Effector CD4-positive, alpha-beta T cell (primary cell): ENCODE measurements around the gene TIMM22.
"Not testable (repeated sequence)": the region's sequence is repeated elsewhere in the genome, so short reads cannot be mapped to it uniquely, and the experiment has no call there.

Experiments used
- DNase-seq: peaks from one replicate; pipeline ENCODE4 v3.0.0-alpha.2; 2020
- total RNA-seq: gene quantifications from one replicate; lab custom pipeline; 2026; lab: John Stamatoyannopoulos, UW

Gene TIMM22
- total RNA-seq = 18.8 reads per million, percentile 45 among the genes with 10 or more reads in this experiment

GRCh38 chr17:996554-997344 lies at the start of gene TIMM22:
Gene TIMM22 (plus strand): TSS chr17:997129. CDS start chr17:997143, 14 bp downstream.
- peak; percentile 90 for DNase-seq

- no peak for DNase-seq
These were observed 48.6 kb upstream of the TIMM22 start for GRCh38 chr17:948284-948852.

- no peak for DNase-seq
These were observed 47.2 kb upstream of the TIMM22 start for GRCh38 chr17:949623-950303.

GRCh38 chr17:951325-952132 lies 45.4 kb upstream of the TIMM22 start:
- no peak for DNase-seq

GRCh38 chr17:952592-952991 lies 44.3 kb upstream of the TIMM22 start:
- not testable (repeated sequence) for DNase-seq

GRCh38 chr17:953767-954166 lies 43.2 kb upstream of the TIMM22 start:
- DNase-seq = no peak

- no peak for DNase-seq
These were observed 42.3 kb upstream of the TIMM22 start for GRCh38 chr17:954431-955164.

GRCh38 chr17:956905-957304 lies 40.0 kb upstream of the TIMM22 start:
- no peak for DNase-seq

- no peak for DNase-seq
These were observed 39.0 kb upstream of the TIMM22 start for GRCh38 chr17:957856-958421.

- no peak for DNase-seq
These were observed 38.0 kb upstream of the TIMM22 start for GRCh38 chr17:958712-959451.

GRCh38 chr17:962166-962565 lies 34.8 kb upstream of the TIMM22 start:
- DNase-seq = no peak

GRCh38 chr17:962670-963069 lies 34.3 kb upstream of the TIMM22 start:
- no peak for DNase-seq

GRCh38 chr17:964876-965275 lies 32.1 kb upstream of the TIMM22 start:
- no peak for DNase-seq

GRCh38 chr17:965311-965989 lies 31.5 kb upstream of the TIMM22 start:
- no peak for DNase-seq

GRCh38 chr17:967122-967521 lies 29.8 kb upstream of the TIMM22 start:
- no peak for DNase-seq

GRCh38 chr17:968812-969730 lies 27.9 kb upstream of the TIMM22 start:
- no peak for DNase-seq

- no peak for DNase-seq
These were observed 27.0 kb upstream of the TIMM22 start for GRCh38 chr17:969811-970355.

GRCh38 chr17:970364-970763 lies 26.6 kb upstream of the TIMM22 start:
- no peak for DNase-seq

- DNase-seq = not testable (repeated sequence)
These were observed 25.1 kb upstream of the TIMM22 start for GRCh38 chr17:971861-972260.
